ENCODE results near the gene CERS6. TPM values are rescaled to one million over a fixed set of nuclear protein-coding genes. Genes with fewer than 3 reads are reported as not detected.

CERS6 gene
- total and polyA plus RNA-seq, 8 donors = 18.8 to 24.5 (median 22.1) TPM

DNA sequence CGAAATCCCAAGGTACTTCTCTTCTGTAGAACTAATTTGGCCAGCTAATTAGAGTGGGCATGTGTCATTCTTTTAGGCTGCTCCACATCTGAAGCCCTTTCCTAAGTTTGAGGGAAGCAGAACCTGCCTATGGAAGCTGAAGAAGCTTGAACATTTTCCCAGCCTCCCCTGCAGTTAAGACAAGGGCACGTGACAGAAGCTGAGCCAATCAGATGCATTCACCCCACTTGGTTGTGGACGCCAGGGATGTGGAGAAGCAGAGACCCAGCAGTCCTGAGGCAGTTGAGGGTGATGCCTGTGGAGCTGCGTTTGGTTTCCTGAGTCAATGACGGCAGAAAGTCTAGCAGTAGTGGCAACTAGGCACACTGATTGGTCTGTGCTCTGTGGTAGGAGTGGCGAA lies 26.1 kb upstream of the CERS6 start:
- H3K4me1 ChIP-seq = no peaks in the 10 kb centered on the region
- H3K27ac ChIP-seq = no peak overlapping the region
- intact Hi-C loops (cut with DNase I) = no loop called here
- H3K36me3 ChIP-seq = no peaks in the 10 kb centered on the region
- no peaks in the 10 kb centered on the region for H3K9me3 ChIP-seq
- no peak for ATAC-seq
- H3K4me3 ChIP-seq = no peak overlapping the region
- no peak for DNase-seq
- TF ChIP-seq, protein P1, sequence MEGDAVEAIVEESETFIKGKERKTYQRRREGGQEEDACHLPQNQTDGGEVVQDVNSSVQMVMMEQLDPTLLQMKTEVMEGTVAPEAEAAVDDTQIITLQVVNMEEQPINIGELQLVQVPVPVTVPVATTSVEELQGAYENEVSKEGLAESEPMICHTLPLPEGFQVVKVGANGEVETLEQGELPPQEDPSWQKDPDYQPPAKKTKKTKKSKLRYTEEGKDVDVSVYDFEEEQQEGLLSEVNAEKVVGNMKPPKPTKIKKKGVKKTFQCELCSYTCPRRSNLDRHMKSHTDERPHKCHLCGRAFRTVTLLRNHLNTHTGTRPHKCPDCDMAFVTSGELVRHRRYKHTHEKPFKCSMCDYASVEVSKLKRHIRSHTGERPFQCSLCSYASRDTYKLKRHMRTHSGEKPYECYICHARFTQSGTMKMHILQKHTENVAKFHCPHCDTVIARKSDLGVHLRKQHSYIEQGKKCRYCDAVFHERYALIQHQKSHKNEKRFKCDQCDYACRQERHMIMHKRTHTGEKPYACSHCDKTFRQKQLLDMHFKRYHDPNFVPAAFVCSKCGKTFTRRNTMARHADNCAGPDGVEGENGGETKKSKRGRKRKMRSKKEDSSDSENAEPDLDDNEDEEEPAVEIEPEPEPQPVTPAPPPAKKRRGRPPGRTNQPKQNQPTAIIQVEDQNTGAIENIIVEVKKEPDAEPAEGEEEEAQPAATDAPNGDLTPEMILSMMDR (IDR thresholded peaks at IDR 0.05) = no peak
- H3K27me3 ChIP-seq = no peaks in the 10 kb centered on the region

DNA sequence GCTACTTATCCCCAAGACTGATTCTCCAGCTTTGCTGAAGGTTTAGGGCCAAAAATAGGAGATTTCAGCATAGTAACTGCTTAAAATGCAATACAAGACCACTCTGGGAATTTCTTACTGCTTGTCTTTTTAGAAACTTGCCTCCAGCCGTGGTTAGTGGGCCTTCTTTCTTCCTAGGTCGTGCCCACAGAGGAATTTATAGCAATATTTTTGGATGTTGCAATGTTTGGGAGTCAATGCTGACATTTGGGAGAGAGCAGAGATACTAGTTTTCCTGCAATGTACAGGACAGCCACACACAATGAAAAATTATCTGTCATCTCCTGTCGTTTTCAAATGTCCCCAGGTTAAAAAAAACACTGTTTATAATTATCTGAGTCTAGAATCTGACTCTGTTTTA lies 25.6 kb upstream of the CERS6 start:
- H3K4me3 ChIP-seq = no peak overlapping the region
- H3K27ac ChIP-seq = no peak overlapping the region
- ATAC-seq = no peak

DNA sequence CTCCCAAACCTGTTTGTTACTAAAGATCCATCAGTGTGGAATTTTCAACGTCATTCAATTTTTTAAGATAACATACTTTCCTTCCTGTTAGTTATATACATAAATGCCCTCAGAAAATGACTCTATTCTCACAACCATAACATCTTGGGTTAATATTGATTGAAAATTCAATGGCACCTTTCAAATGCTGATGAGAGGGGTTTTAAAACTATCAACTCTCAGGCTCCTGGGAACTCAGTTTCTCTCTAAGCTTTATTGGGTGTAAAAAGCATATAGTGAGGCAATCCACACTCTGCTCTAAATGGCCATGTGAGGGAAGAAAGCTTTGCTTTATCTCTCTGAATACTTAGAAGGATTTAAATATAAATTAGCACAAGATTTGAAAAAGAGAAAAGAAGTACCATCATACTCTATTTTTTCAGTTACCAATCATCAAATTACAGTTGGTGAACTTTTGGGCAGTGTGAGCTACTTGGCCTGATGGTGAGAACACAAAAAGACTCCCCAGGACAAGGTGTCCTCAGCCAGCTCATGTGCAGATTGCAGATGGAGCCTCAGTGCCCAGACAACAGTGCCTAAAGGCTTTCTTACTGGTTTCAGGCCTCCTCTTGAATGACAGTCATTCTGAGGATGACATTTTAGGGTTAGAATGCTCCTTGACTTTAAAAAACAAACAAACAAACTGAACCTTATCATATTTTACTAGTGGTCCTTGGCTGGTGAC lies 24.6 kb upstream of the CERS6 start:
- ATAC-seq = no peak
- no peaks in the 10 kb centered on the region for H3K9me3 ChIP-seq
- no peaks in the 10 kb centered on the region for H3K27me3 ChIP-seq
- intact Hi-C loops (cut with DNase I) = no loop called here
- TF ChIP-seq, protein P1 (IDR thresholded peaks at IDR 0.05) = no peak
- H3K4me3 ChIP-seq = no peak overlapping the region
- no peaks in the 10 kb centered on the region for H3K36me3 ChIP-seq
- DNase-seq = no peak
- no peaks in the 10 kb centered on the region for H3K4me1 ChIP-seq
- H3K27ac ChIP-seq = no peak overlapping the region

More for the DNA sequence above, 25.6 kb upstream of the CERS6 start:
- TF ChIP-seq, protein P1 (IDR thresholded peaks at IDR 0.05) = no peak
- no peak for DNase-seq
- H3K9me3 ChIP-seq = no peaks in the 10 kb centered on the region
- H3K4me1 ChIP-seq = no peaks in the 10 kb centered on the region
- H3K36me3 ChIP-seq = no peaks in the 10 kb centered on the region
- no peaks in the 10 kb centered on the region for H3K27me3 ChIP-seq
- intact Hi-C loops (cut with DNase I) = no loop called here

DNA sequence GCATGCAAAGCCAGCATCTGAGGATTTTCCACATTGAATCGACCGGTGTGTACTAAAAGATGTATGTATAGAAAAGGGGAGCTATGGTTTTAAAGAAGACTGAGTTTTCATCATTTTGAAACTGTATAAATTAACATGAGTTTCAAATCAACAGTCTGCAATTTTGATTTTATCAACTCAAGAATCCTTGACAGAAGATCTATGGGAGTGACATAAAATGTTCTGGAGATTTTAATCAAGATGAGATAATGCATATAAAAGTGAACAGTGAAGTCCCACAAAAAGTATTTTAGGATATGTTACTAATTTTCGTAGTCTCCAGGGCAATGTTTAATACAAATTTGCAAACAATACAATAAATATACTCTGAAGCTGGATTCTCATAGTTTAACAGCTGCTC lies 24.0 kb upstream of the CERS6 start:
- intact Hi-C loops (cut with DNase I) = no loop called here

DNA sequence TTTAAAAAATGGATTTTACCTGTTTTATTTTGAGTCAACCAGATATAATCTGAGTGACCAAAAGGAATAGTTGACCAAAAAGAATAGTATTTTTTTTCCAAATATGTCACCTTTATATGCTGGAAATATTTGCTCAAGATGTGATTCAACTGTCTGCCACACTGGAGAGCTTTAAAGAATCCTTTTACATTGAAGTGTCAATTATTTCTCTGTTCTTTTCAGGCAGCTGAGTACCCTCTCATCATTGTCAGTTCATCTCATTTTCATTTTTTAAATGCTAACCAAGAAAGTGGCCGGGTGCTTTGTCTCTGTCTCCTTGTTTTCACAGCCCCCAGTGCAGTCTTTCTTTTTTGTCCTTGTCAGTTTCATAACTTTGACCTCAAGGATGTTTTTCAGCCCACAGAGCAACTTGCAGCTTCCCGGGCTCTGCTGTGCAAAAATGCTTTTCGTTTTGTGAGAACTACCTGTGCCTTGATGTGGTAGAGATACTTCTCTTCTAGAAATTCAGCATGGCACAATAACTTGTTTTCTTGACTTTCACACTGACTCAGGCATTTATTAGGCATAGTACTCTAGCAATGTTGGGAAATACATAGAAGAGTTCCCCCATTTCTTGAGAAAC lies 23.4 kb upstream of the CERS6 start:
- TF ChIP-seq, protein P1 (IDR thresholded peaks at IDR 0.05) = no peak
- Histone ChIP-seq H3K27ac (no peak overlapping the region), H3K36me3 (no peaks in the 10 kb centered on the region), H3K4me3 (no peak overlapping the region), H3K4me1 (no peaks in the 10 kb centered on the region), H3K27me3 (no peaks in the 10 kb centered on the region), H3K9me3 (no peaks in the 10 kb centered on the region)
- DNase-seq (no peak), ATAC-seq (no peak)
- intact Hi-C loops (cut with DNase I) = no loop called here

More for the DNA sequence above, 24.0 kb upstream of the CERS6 start:
- H3K9me3 ChIP-seq = no peaks in the 10 kb centered on the region
- H3K27ac ChIP-seq = no peak overlapping the region
- no peak for DNase-seq
- H3K4me1 ChIP-seq = no peaks in the 10 kb centered on the region
- no peak overlapping the region for H3K4me3 ChIP-seq
- H3K27me3 ChIP-seq = no peaks in the 10 kb centered on the region
- no peak for ATAC-seq
- TF ChIP-seq, protein P1 (IDR thresholded peaks at IDR 0.05) = no peak
- no peaks in the 10 kb centered on the region for H3K36me3 ChIP-seq
